ENCODE data around the gene TMEM179. TPM values are rescaled to one million over a fixed set of nuclear protein-coding genes. Genes with fewer than 3 reads are reported as not detected.

TMEM179 gene
- total RNA-seq, 1 donor from 2014 or later: not detected

DNA sequence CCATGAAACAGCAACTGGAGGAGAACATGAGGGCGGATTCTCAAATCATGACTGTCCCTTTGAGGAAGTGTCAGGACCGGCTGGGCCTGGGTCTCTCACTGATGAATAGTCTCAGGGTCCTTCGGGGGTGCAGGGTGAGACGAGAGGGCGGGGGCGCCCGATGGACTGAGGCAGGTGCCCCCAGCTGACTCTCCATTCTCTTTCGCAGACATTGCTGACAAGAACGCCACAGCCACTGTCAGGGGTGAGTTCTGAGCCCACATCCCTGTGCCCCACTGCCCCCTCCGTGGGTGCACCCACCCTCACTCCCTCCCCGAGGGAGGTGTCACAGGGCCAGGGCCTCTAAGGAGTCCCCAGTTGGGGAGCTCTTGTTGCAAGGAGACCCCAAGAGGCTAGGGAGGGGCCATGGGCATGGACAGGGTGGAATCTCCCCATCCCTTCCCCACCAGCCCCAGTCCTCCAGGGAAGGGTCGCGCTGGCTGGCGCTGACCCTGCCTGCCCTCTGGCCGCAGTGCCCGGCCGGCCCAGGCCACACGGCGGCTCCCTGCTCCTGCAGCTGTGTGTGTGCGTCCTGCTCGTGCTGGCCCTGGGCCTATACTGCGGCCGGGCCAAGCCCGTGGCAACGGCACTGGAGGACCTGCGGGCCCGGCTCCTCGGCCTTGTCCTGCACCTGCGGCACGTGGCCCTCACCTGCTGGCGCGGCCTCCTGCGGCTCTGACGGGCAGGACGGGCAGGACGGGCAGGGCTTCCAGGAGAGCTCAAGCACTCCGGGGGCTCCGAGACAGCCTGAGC lies 16.3 kb downstream of the TMEM179 start:
- ATAC-seq (ENCODE audit: low read depth) (no peak), DNase-seq (no peak)
- POLR2A ChIA-PET: no interaction called here
- no peaks in the 10 kb centered on the region for H3K9me3 Mint-ChIP-seq
- peaks cover 6% of the 10 kb centered on the region for H3K27me3 Mint-ChIP-seq
- TF ChIP-seq, protein P1, sequence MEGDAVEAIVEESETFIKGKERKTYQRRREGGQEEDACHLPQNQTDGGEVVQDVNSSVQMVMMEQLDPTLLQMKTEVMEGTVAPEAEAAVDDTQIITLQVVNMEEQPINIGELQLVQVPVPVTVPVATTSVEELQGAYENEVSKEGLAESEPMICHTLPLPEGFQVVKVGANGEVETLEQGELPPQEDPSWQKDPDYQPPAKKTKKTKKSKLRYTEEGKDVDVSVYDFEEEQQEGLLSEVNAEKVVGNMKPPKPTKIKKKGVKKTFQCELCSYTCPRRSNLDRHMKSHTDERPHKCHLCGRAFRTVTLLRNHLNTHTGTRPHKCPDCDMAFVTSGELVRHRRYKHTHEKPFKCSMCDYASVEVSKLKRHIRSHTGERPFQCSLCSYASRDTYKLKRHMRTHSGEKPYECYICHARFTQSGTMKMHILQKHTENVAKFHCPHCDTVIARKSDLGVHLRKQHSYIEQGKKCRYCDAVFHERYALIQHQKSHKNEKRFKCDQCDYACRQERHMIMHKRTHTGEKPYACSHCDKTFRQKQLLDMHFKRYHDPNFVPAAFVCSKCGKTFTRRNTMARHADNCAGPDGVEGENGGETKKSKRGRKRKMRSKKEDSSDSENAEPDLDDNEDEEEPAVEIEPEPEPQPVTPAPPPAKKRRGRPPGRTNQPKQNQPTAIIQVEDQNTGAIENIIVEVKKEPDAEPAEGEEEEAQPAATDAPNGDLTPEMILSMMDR (IDR thresholded peaks at IDR 0.05): no peak
- no peak overlapping the region for H3K27ac Mint-ChIP-seq
- H3K36me3 Mint-ChIP-seq (ENCODE audit: low read depth): no peaks in the 10 kb centered on the region
- no peaks in the 10 kb centered on the region for H3K4me1 Mint-ChIP-seq
- intact Hi-C loops (cut with micrococcal nuclease): no loop called here
- H3K4me3 Mint-ChIP-seq: no peak overlapping the region
- CTCF ChIA-PET: no interaction called here

GRCh38 chr14:104587641-104588040 lies 16.9 kb downstream of the TMEM179 start:
- Mint-ChIP-seq H3K9me3 (no peaks in the 10 kb centered on the region), H3K36me3 (ENCODE audit: low read depth) (no peaks in the 10 kb centered on the region), H3K4me1 (no peaks in the 10 kb centered on the region), H3K27ac (no peak overlapping the region), H3K4me3 (no peak overlapping the region), H3K27me3 (peaks cover 6% of the 10 kb centered on the region)
- DNase-seq: no peak
- intact Hi-C loops (cut with micrococcal nuclease): no loop called here
- TF ChIP-seq, protein P1 (IDR thresholded peaks at IDR 0.05): no peak
- ChIA-PET CTCF (no interaction called here), POLR2A (no interaction called here)
- no peak for ATAC-seq (ENCODE audit: low read depth)

DNA sequence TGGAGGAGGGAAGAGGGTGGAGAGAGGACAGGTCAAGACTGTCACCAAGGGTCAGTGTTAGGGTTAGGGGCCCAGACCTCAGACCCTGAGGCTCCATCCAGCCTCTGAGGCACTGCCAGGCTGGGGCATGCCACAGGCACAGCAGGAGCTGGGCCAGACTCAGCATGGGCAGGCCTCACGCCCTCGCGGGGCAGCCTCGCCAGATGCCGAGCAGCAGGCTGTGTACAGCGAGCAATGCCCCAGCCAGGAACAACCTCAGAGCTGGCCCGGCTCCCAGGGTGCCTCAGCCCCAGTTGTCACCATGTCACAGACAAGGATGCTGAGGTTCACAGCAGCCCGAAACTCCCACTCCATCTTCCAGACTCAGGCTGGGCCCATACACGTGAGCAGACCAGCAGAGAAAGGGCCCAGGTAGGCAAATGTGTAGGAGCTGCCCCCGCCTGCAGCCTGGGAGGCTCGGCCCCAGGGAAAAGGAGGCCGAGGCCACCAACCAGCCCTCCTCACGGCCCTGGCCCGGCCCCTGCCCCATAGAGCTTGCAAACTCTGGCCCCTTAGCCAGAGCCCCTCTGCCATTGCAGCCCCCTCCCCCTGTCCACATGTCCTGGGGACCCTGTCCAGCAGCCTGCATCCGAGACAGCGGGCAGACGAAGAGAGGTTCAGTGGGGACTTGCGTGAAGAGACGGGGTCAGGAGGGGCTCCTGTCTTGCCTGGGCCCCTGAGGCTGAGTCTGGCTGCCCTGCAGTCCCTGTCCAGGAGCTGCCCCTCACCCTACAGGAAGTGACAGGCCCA lies 17.5 kb downstream of the TMEM179 start:
- intact Hi-C loops (cut with micrococcal nuclease): no loop called here
- Mint-ChIP-seq H3K27ac (no peak overlapping the region), H3K27me3 (peaks cover 6% of the 10 kb centered on the region), H3K4me1 (no peaks in the 10 kb centered on the region), H3K9me3 (no peaks in the 10 kb centered on the region), H3K4me3 (no peak overlapping the region), H3K36me3 (ENCODE audit: low read depth) (no peaks in the 10 kb centered on the region)
- ATAC-seq (ENCODE audit: low read depth) (no peak), DNase-seq (no peak)
- CTCF ChIA-PET: no interaction called here
- POLR2A ChIA-PET: no interaction called here
- TF ChIP-seq, protein P1 (IDR thresholded peaks at IDR 0.05): no peak

GRCh38 chr14:104585966-104586697 lies 18.4 kb downstream of the TMEM179 start:
- ATAC-seq (ENCODE audit: low read depth): no peak
- H3K4me1 Mint-ChIP-seq: no peaks in the 10 kb centered on the region
- no peak overlapping the region for H3K4me3 Mint-ChIP-seq
- no peaks in the 10 kb centered on the region for H3K36me3 Mint-ChIP-seq (ENCODE audit: low read depth)
- H3K27ac Mint-ChIP-seq: no peak overlapping the region
- intact Hi-C loops (cut with micrococcal nuclease): no loop called here
- no peaks in the 10 kb centered on the region for H3K9me3 Mint-ChIP-seq
- CTCF ChIA-PET: no interaction called here
- DNase-seq: no peak
- TF ChIP-seq, protein P1 (IDR thresholded peaks at IDR 0.05): no peak
- H3K27me3 Mint-ChIP-seq: peaks cover 6% of the 10 kb centered on the region
- POLR2A ChIA-PET: no interaction called here

DNA sequence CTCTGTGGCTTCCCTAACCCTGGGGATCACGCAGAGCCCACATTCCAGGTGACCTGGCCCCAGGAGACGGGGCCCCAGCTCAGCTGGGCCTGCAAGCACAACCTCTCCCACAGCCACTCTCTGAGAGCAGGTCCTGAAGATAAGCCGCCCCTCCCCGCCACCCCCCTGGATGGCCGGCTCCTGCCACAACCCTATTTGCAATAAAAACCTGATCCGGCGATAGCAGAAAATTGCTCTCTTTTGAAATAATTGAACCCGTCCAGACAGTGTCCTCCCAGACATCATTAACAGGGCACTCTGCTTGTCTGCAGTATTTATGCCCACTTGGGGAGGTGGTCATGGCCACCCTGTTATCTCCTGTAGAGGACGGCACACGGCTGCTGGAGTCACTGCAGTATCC lies 20.0 kb downstream of the TMEM179 start:
- Mint-ChIP-seq H3K4me1 (no peaks in the 10 kb centered on the region), H3K4me3 (no peak overlapping the region), H3K36me3 (ENCODE audit: low read depth) (no peaks in the 10 kb centered on the region), H3K27ac (no peak overlapping the region), H3K27me3 (peaks cover 6% of the 10 kb centered on the region), H3K9me3 (no peaks in the 10 kb centered on the region)
- DNase-seq (no peak), ATAC-seq (ENCODE audit: low read depth) (no peak)
- POLR2A ChIA-PET: no interaction called here
- CTCF ChIA-PET: no interaction called here
- intact Hi-C loops (cut with micrococcal nuclease): no loop called here
- TF ChIP-seq, protein P1 (IDR thresholded peaks at IDR 0.05): no peak
